ENCODE results near the gene OGFOD1. TPM values are rescaled to one million over a fixed set of nuclear protein-coding genes. Genes with fewer than 3 reads are reported as not detected.

OGFOD1 gene
- total RNA-seq, 2 donors from 2014 or later: 6.6 to 15.6 TPM

DNA sequence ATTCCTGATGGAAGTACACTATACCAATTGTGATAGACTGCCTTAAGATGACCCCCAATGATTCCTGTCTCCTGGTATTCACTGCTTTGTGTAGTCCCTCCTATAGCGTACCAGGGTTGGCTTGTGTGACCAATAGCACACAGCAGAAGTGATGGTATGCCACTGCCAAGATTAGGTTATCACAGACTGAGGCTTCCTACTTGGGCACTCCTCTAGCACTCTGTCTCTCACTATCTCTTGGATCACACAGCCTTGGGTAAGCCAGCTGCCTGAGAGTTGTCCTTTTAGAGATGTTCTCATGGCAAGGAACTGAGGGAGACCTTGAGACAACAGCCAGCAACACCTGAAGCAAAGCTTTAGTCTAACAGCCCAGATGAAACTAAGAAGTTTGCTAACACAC, 13.3 kb upstream of the OGFOD1 start:
- intact Hi-C loops (cut with DNase I): no loop called here
- Histone ChIP-seq H3K9me3 (no peaks in the 10 kb centered on the region), H3K27me3 (no peaks in the 10 kb centered on the region), H3K27ac (no peak overlapping the region), H3K4me1 (no peaks in the 10 kb centered on the region), H3K4me3 (no peak overlapping the region), H3K36me3 (replicated peaks in 1 of 2; ENCODE audit: insufficient read depth in 1 of 2, low read depth in 2 of 2) (peaks cover 0 to 7% of the 10 kb centered on the region in 2 donors)
- 80 to 95% methylated on average over 1 of the region's 1 CpG for WGBS, 2 donors
- no peak for ATAC-seq
- DNase-seq: no peak
- TF ChIP-seq, protein P1, sequence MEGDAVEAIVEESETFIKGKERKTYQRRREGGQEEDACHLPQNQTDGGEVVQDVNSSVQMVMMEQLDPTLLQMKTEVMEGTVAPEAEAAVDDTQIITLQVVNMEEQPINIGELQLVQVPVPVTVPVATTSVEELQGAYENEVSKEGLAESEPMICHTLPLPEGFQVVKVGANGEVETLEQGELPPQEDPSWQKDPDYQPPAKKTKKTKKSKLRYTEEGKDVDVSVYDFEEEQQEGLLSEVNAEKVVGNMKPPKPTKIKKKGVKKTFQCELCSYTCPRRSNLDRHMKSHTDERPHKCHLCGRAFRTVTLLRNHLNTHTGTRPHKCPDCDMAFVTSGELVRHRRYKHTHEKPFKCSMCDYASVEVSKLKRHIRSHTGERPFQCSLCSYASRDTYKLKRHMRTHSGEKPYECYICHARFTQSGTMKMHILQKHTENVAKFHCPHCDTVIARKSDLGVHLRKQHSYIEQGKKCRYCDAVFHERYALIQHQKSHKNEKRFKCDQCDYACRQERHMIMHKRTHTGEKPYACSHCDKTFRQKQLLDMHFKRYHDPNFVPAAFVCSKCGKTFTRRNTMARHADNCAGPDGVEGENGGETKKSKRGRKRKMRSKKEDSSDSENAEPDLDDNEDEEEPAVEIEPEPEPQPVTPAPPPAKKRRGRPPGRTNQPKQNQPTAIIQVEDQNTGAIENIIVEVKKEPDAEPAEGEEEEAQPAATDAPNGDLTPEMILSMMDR (IDR thresholded peaks at IDR 0.05): no peak
- TF ChIP-seq POLR2A (IDR thresholded peaks at IDR 0.05): no peak

GRCh38 chr16:56447286-56447685, 4.1 kb upstream of the OGFOD1 start:
- ATAC-seq (no peak), DNase-seq (no peak)
- WGBS, 2 donors: 63 to 83% methylated on average over 2 of the region's 2 CpGs
- Histone ChIP-seq H3K4me1 (peaks cover 35% of the 10 kb centered on the region), H3K4me3 (no peak overlapping the region), H3K27me3 (no peaks in the 10 kb centered on the region), H3K36me3 (replicated peaks in 1 of 2; ENCODE audit: insufficient read depth in 1 of 2, low read depth in 2 of 2) (no peaks in the 10 kb centered on the region), H3K27ac (no peak overlapping the region), H3K9me3 (no peaks in the 10 kb centered on the region)
- TF ChIP-seq, protein P1 (IDR thresholded peaks at IDR 0.05): no peak
- TF ChIP-seq POLR2A (IDR thresholded peaks at IDR 0.05): no peak
- intact Hi-C loops (cut with DNase I): no loop called here

GRCh38 chr16:56448005-56448404, 3.3 kb upstream of the OGFOD1 start:
- Histone ChIP-seq H3K27ac (no peak overlapping the region), H3K4me3 (no peak overlapping the region)

DNA sequence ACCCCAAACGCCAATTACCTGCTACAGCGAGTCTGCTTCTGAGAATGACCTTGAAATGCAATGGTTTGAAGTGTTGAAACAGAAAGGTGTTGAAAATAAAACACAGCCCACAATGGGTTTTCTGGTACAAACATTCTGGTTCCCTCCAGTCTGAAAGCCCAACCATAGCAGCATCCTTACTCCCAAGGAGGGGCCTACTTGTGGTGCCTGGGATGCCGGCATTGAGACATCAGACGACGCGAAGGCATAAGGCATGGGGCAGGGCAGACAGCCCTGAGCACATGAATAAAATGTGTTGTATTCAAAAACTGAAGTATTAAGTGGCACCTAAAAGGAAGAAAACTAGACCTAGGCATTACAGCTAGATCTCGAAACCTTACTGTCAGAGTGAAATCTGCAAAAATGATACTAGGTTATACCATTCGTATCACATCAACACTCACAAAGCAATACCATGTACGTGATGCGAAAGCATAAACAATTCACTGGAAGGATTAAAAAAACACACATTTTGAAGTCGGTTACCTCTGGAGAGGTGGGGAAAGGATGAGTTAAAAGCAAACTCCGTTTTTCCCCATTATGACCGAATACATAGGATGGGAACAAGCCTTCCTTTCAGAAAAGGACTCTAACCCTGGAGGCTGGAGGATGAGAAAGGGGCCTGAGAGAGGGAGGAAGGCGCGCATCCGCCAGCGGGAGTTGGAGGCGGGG, 924 bp upstream of the OGFOD1 start:
- intact Hi-C loops (cut with DNase I): no loop called here
- WGBS, 2 donors: 6 to 13% methylated on average over 18 of the region's 18 CpGs
- Histone ChIP-seq H3K27ac (peak overlapping the region; percentile 57 to 87 (median 82)), H3K9me3 (no peaks in the 10 kb centered on the region), H3K4me1 (peaks cover 44% of the 10 kb centered on the region), H3K36me3 (replicated peaks in 1 of 2; ENCODE audit: insufficient read depth in 1 of 2, low read depth in 2 of 2) (peaks cover 0 to 3% of the 10 kb centered on the region in 2 donors), H3K4me3 (peak overlapping the region; percentile 87 to 94), H3K27me3 (no peaks in the 10 kb centered on the region)
- DNase-seq (no peak), ATAC-seq (no peak)
- TF ChIP-seq, protein P1 (IDR thresholded peaks at IDR 0.05): no peak
- no peak for TF ChIP-seq POLR2A (IDR thresholded peaks at IDR 0.05)

More at GRCh38 chr16:56448005-56448404, 3.3 kb upstream of the OGFOD1 start:
- intact Hi-C loops (cut with DNase I): no loop called here
- Histone ChIP-seq H3K27me3 (no peaks in the 10 kb centered on the region), H3K9me3 (no peaks in the 10 kb centered on the region), H3K36me3 (replicated peaks in 1 of 2; ENCODE audit: insufficient read depth in 1 of 2, low read depth in 2 of 2) (no peaks in the 10 kb centered on the region), H3K4me1 (peaks cover 42% of the 10 kb centered on the region)
- no peak for TF ChIP-seq POLR2A (IDR thresholded peaks at IDR 0.05)
- TF ChIP-seq, protein P1 (IDR thresholded peaks at IDR 0.05): no peak
- ATAC-seq: no peak
- no peak for DNase-seq

Measured in body of pancreas (tissue), 4 donors.